ENCODE results near the gene CWC22.

DNA sequence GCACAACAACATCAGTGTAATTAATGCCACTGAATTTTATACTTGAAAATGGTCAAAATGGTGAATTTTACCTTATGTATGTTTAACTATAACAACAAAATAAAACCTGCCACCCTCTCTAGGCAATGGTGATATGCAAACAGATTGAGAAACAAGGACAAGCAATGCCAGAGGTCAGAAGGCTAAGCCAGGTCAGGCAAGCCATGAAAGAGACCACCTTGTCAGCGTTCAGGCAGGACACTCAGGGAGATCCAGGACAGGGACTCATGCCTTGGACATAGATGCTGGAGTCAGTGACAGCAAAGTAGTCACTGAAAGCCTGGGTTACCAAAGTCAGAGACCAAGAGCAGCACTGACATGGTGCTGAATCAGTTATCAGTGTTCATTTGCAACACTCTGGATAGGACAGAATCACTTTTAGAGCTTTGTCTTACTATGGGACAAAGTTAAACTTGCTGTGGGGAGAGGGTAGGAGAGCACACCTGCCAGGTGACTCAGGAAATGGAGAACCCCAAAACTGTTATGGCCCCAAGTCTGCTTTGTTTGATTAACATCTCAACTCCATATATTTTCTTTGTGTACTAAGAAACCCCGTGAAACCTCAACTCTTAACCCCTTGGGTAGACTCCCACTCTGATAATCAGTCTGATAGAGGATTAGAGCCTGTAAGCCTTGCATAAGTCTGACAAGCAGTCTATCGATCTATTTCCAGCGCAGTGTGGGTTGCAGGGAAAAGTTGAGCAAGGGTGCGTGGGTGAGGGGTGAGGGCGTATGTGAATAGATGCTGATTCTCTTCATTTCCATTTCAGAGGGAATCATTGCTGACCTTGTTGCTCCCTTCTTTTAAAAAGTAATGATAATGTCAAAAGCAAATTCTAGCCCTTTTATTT is 97.0 kb downstream of the CWC22 start:
- no peak for TF ChIP-seq FOXK2 (IDR thresholded peaks at IDR 0.05)
- no peak for TF ChIP-seq ARNT (IDR thresholded peaks at IDR 0.05)
- TF ChIP-seq CTBP1 (IDR thresholded peaks at IDR 0.05; ENCODE audit: borderline replicate concordance): no peak
- TF ChIP-seq SP1 (IDR thresholded peaks at IDR 0.05): no peak
- TF ChIP-seq LEF1 (IDR thresholded peaks at IDR 0.05; ENCODE audit: borderline replicate concordance): no peak
- TF ChIP-seq BHLHE40 (IDR thresholded peaks at IDR 0.05; ENCODE audit: borderline replicate concordance): no peak
- TF ChIP-seq ELF4 (IDR thresholded peaks at IDR 0.05): no peak
- no peak for TF ChIP-seq FOXA1 (IDR thresholded peaks at IDR 0.05)
- TF ChIP-seq, protein P1, sequence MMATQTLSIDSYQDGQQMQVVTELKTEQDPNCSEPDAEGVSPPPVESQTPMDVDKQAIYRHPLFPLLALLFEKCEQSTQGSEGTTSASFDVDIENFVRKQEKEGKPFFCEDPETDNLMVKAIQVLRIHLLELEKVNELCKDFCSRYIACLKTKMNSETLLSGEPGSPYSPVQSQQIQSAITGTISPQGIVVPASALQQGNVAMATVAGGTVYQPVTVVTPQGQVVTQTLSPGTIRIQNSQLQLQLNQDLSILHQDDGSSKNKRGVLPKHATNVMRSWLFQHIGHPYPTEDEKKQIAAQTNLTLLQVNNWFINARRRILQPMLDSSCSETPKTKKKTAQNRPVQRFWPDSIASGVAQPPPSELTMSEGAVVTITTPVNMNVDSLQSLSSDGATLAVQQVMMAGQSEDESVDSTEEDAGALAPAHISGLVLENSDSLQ (IDR thresholded peaks at IDR 0.05): no peak
- no peak for TF ChIP-seq TARDBP (IDR thresholded peaks at IDR 0.05)
- no peak for TF ChIP-seq FOXM1 (IDR thresholded peaks at IDR 0.05; ENCODE audit: borderline replicate concordance)
- no peak for TF ChIP-seq ZNF384 (IDR thresholded peaks at IDR 0.05)
- TF ChIP-seq NFRKB (IDR thresholded peaks at IDR 0.05): no peak

All from HEK293T (cell line).